COLO829 (cell line): Measurements from ENCODE around the gene AOPEP.
A peak's percentile ranks its signal among the peaks of the same experiment; 100 is the strongest.

Experiments
- DNase-seq: peaks from one replicate; pipeline ENCODE4 v3.0.0; 2012; ENCODE audit warnings: low spot score

AOPEP gene

DNA sequence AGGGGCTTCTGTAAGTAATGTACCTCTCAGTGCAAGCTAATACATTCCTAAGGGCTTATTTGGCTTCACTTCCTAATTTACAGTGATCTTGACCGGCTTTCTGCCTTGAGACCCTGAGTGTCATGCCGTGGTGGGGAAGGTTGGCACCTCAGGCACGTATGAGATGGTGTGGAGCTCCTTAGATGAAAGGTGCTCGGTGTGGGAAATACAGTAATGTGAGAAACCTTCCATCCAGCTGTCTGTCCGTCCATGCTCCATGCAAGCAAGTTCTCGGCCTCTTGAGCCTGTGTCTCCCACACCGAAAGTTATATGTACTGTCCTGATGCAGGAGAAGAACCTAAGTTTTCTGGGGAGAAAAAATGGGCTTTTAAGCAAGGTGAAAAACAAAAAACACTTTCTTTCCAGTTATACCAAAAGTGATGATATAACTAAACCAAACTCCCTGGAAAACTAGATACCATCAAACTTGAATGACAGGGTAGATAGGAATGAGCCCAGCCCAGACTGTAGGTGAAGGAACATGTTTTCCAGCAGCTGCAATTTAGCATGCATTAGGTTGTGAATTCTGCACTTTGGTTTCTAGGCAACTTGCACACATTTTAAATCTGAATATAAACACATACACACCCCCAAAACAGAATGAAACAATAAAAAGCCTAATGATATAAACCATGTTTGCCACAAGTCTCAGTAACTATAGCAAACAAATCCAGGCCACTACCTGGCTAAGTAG lies 311.5 kb downstream of the AOPEP start:
- no peak for DNase-seq

DNA sequence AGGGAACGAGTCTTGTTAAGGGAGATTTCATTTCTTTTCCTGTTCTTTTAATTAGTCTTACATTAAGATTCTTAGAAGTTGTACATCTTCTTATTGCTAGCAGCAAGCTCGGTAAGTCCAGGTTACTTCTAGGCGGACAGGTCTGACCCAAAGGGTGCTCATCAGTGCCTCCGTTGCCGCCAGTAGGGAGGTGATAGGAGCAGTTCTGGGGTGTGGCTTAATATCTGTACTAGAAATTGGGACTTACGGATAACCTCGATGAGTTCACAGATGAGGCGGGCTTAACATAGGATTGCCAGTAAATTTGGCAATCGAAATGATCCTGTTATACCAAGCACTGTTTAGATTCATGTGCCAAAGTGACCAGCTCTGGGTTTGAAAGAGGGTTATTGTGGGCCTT lies 312.2 kb downstream of the AOPEP start:
- no peak for DNase-seq

DNA sequence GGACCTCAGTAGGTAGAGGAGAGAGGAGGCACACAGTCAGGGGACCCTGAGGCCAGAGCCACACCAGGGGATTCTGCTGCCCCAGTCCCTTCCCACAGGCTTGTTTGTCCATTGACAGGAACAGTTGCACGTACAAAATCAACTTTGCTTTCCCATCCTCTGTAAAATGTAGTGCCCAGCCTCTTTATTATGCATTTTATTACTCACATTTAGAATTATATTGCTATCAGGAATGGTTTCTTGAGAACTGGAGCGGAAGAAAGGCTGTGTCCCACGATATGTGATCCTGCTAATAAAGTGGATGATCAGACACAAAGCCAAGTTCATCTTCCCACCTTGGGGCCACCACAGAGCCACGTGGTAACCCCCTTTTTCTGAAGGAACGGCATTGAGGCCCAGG lies 313.6 kb downstream of the AOPEP start:
- no peak for DNase-seq

DNA sequence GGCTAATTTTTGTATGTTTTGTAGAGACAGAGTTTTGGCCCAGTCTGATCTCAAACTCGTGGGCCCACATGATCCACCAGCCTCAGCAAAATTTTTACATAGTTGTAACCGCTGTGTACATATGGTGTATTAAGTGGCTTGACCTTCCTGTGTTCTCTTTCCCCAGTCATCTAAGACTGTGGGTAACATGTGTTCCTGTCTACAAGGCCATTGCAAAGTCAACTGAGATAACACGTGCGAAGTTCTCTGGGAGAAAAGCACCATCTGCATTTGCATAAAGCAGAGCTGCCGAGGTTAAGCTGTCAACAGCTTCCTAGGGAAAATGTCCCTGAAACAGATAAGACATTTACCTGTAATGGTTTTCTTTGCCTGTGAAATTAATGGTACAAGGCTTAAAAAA lies 317.3 kb downstream of the AOPEP start:
- no peak for DNase-seq

DNA sequence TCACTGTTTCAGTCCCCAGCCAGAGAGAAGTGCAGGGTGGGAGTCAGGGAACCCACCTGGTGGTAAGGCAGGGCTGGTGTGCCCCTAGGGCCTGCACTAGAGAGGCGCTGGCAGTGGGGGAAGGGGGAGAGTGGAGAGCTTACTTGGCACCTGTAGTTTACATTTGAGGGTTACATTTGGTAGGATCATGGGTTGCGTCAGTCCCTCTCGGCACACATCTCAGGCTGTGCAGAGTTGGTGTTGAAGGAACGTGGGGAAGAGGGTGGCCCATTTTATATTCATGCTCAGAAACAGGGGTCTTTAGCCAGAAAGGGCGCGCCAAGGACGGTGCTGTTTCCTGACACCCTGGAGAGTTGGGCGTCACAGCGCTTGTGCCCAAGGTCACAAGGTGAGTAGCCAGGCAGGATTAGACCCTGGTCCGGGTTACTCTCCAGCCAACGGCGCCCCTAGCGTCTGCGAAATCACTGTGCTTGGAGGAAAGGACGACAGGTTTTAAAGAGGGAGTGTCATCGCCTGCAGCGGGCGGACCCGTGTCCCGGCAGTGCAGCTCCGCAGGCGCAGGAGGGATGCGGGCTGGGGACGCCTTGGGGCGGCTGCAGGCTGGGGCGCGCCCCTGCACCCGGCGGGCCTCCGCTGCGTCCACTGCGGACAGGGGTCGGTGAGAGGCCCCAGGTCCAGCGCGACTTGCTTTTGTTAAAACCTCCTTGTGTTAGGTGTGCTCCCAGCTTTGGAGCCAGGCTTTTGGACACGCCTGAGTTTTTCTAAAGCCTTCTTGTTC lies 318.4 kb downstream of the AOPEP start:
- no peak for DNase-seq

DNA sequence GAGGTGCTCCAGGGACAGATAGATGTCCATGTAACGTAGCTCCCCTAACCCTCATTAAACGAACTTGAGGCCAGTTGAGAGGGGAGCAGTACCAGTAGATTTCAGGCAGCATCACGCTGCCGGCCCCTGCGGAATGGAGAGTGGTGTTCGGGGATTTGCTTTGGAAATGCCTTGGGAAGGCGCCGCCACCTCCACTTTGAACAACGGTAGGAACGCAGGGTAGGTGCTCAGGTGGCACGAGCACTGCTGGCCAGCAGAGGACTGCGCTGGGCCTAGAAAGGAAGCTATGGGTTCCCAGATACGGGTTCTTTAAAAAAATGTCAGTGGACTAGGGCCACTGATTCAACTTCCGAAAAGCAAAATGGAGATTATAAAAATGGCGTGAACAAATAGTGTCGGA lies 319.3 kb downstream of the AOPEP start:
- DNase-seq: no peak

GRCh38 chr9:95047452-95048224 lies 321.1 kb downstream of the AOPEP start:
- no peak for DNase-seq

- peak; percentile 62 for DNase-seq
These were observed 322.0 kb downstream of the AOPEP start for GRCh38 chr9:95048225-95049087.

DNA sequence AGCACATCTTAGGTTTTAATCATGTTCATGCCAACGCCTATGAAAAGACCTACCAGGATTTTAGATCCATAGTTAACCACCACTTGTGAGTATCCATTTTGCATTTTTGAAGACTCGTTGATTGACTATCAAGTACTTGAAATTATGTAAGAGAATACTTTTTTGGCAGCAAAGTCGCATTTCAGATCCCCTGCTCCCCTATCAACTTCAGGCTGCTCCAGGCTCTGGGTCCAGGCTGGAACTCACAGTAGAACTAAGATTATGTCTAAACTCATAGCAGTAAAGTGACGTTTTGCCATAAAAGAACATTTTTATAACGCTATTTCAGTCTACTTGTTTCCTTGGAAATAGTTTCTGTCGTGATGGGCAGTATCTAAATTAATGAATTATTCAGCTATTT lies 323.3 kb downstream of the AOPEP start:
- DNase-seq: no peak

DNA sequence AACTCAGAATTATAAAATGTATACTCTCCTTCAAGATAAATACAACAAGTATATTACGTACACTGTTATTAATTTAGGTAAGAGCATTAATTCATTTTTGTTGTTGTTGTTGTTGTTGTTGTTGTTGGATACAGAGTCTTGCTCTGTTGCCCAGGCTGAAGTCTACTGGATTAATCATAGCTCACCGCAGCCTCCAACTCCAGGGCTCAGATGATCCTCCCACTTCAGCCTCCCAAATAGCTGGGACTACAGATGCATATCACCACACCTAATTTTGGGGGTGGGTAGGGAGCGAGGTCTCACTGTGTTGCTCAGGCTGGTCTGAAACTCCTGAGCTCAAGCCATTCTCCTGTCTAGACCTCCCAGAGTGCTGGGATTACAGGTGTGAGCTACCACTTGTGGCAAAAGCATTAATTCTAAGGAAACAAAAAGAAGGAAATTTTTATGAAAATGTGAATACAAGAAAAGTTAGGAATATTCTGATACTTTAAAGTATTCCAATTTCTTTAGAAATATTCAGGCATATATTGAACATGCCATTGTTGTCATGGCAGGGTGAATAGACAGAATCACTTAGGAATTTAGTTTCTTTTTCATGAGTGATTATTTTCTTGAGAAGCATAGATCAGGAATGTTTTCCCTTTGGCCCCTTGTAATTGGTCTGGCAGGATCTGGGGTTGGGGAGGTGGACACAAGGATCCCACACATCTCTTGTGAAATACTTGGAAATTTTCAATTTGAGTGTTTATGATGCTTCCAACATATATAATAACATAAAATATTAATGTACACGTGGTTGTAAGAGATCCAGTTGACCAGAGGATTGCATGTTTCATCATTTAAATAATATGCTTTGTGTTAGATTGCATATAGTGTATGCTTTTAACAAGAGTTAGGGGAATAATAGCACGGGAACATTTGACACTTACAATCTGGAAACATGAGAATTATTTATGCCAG lies 327.4 kb downstream of the AOPEP start:
- no peak for DNase-seq

- DNase-seq: no peak
These were observed 328.9 kb downstream of the AOPEP start for GRCh38 chr9:95055334-95055850.

GRCh38 chr9:95055851-95056551 lies 329.5 kb downstream of the AOPEP start:
- DNase-seq: peak; percentile 36

- DNase-seq: no peak
These were observed 330.6 kb downstream of the AOPEP start for GRCh38 chr9:95057101-95057500.

DNA sequence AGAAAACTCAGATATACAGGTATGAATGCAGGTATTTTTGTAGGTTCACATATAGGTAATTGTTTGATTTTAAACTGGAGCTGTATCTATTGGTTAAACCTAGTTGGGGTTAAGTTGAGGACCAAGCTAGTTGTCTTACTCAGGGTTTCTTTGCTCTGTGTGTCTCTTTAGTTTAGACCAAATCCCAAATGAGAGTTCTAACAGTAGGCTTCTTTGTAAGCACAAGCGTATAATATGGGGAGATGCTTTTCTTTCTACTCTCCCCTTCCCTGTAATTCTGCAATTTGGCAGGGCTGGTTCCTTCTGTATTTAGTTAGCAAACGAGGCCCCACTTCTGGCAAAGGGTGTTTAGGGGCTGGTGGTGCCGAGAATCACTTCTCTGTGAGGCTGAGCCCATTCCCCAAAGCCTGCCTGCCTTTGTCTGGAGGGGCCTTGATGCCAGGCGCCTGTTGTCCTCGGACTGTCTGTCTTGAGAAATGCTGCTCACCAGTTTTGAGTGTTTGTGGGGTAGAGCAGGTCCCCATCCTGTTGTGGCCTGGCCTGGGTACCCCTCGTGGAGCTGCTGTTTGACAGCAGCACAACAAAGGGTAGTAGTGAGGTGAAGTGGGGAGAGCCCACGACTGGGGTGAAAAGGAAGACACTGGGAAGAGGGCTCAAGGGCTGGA lies 331.8 kb downstream of the AOPEP start:
- peak; percentile 44 for DNase-seq

- no peak for DNase-seq
These were observed 332.4 kb downstream of the AOPEP start for GRCh38 chr9:95058795-95059386.

DNA sequence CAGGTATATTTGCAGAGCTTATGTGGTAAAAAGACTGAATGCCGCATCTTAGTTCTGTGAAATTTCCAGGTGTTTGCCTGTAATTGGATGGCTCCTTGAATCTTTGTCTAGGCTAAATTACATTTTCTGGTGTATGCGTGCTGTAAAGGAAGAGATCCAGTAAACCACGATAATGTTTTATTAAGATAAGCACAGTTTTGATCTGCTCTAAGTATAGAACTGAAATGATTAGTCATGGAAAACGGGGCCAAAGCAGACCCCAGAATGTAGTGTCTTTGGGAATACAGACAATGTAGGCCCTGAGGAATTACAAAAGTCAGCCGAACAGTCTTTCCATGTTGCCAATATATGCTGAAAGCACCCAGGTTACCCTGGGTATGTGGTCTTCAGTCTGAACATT lies 333.7 kb downstream of the AOPEP start:
- no peak for DNase-seq

- no peak for DNase-seq
These were observed 334.4 kb downstream of the AOPEP start for GRCh38 chr9:95060916-95061315.

- no peak for DNase-seq
These were observed 335.6 kb downstream of the AOPEP start for GRCh38 chr9:95061916-95062595.
